PC-3 (cell line): ENCODE measurements around the gene TADA2B.

Source experiments
- CTCF ChIP-seq: fragments of 300-600 bp; sonication (generic); conservative IDR thresholded peaks from 2 replicates; pipeline ENCODE4 v1.5.1; 2017; ENCODE audit warnings: antibody characterized with exemption, low read depth, mild to moderate bottlenecking, low read length
- EZH2 ChIP-seq: fragments of 300-600 bp; sonication (generic); IDR thresholded peaks from one replicate; pipeline ENCODE4 v1.6.1; 2017; ENCODE audit warnings: antibody characterized with exemption, mild to moderate bottlenecking, low read length; ENCODE audit not compliant: unreplicated experiment

GRCh38 chr4:7042503-7043283, 479 bp upstream of the TADA2B start:
- TF ChIP-seq EZH2 = no peak
- no peak for TF ChIP-seq CTCF
